Loucy (cell line): Measurements from ENCODE around the gene TIPRL.

Source experiments
- EZH2phosphoT487 ChIP-seq: fragments of 200-600 bp; IDR thresholded peaks from 2 replicates; pipeline ENCODE4 v1.6.1; 2018; ENCODE audit warnings: antibody characterized with exemption, mild to moderate bottlenecking, moderate library complexity, borderline replicate concordance
- TF ChIP-seq, protein P1 (sequence below): fragments of 200-600 bp; sonication (generic); conservative IDR thresholded peaks from 2 replicates; pipeline ENCODE4 v1.5.1; 2014; ENCODE audit warnings: mild to moderate bottlenecking, antibody characterized with exemption, low read length

DNA sequence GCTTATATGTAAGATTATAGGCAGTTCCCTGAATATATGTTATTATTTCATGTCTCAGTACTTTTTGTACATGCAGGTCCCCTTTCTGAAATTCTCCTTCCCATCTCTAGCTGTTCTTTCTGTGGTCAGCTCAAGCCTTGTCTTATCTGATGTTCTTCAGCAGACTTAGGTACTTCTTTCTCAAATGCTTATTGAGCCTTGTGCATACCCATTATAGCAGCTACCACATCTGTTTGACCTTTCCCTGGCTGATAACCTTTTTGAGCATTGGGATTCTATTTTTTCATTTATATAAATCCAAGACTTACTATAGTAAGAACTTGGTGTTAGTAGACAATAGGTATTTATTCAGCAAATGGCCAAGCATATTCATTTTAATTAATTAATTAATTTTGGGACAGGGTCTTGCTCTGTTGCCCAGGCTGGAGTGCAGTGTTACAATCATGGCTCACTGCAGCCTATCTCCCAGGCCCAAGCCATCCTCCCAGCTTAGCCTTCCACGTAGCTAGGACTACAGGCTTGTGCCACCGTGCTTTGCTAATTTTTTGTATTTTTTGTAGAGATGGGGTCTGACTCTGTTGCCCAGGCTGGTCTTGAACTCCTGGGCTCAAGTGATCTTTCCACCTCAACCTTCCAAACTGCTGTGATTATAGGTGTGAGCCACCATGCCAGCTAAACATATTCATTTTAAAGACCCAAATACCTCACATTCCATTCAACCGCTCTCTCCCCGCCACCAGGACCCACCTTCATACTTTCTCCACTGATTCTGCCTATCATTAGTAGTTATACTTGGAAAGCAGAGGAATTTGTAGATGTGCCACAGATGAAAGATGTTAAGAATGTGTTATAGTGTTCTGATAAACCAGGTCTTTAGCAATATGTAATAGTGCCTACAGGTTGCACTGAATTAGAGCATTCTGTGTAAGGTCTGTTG, 16.7 kb downstream of the TIPRL start:
- TF ChIP-seq, protein P1, sequence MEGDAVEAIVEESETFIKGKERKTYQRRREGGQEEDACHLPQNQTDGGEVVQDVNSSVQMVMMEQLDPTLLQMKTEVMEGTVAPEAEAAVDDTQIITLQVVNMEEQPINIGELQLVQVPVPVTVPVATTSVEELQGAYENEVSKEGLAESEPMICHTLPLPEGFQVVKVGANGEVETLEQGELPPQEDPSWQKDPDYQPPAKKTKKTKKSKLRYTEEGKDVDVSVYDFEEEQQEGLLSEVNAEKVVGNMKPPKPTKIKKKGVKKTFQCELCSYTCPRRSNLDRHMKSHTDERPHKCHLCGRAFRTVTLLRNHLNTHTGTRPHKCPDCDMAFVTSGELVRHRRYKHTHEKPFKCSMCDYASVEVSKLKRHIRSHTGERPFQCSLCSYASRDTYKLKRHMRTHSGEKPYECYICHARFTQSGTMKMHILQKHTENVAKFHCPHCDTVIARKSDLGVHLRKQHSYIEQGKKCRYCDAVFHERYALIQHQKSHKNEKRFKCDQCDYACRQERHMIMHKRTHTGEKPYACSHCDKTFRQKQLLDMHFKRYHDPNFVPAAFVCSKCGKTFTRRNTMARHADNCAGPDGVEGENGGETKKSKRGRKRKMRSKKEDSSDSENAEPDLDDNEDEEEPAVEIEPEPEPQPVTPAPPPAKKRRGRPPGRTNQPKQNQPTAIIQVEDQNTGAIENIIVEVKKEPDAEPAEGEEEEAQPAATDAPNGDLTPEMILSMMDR: no peak
- TF ChIP-seq EZH2phosphoT487: no peak
